Body of pancreas (tissue), 4 donors: ENCODE data around the gene CTIF. TPM values are rescaled to one million over a fixed set of nuclear protein-coding genes. Genes with fewer than 3 reads are reported as not detected.

Experiments used
- ATAC-seq: fragments of 150-250 bp; one replicate; pipeline ENCODE4 v1.9.1; 2016
- DNase-seq, 4 donors: peaks; one replicate each; pipeline ENCODE4 v3.0.0-alpha.2; 2019
- H3K27ac ChIP-seq, 4 donors: fragments of 200-600 bp; sonication (generic); 1 replicate in 3 of 4; 2 replicates in 1 of 4; pipeline versions ENCODE4 v1.5.1 to v1.6.1; 2016 to 2019; ENCODE audit warnings: mild to moderate bottlenecking in 1 of 4, mixed read lengths in 1 of 4, moderate library complexity in 1 of 4
- H3K27me3 ChIP-seq, 2 donors: fragments of 200-600 bp; sonication (generic); one replicate each; pipeline ENCODE4 v1.6.0; 2016; ENCODE audit warnings: mild to moderate bottlenecking in 1 of 2
- H3K36me3 ChIP-seq, 2 donors: fragments of 200-600 bp; sonication (generic); replicated peaks in 1 of 2; 2 replicates each; pipeline ENCODE4 v1.5.1; 2016; ENCODE audit warnings: low read depth in 2 of 2; ENCODE audit not compliant: insufficient read depth in 1 of 2
- H3K4me1 ChIP-seq: fragments of 200-600 bp; sonication (generic); one replicate; pipeline ENCODE4 v1.6.0; 2016
- H3K4me3 ChIP-seq, 2 donors: fragments of 200-600 bp; sonication (generic); 1 replicate in 1 of 2; 2 replicates in 1 of 2; pipeline ENCODE4 v1.5.1; 2016 to 2019
- H3K9me3 ChIP-seq, 3 donors: fragments of 200-600 bp; sonication (generic); 1 replicate in 2 of 3; 2 replicates in 1 of 3; pipeline ENCODE4 v1.5.1; 2016
- POLR2A ChIP-seq, 3 donors: fragments of 450-650 bp; IDR thresholded peaks; one replicate each; pipeline ENCODE4 v1.6.1; 2016; ENCODE audit warnings: antibody characterized with exemption in 3 of 3, mild to moderate bottlenecking in 2 of 3
- WGBS, 2 donors: methylation state at CpG; one replicate each; pipeline ENCODE4 v1.1.5; 2017; 5-methylcytosine and 5-hydroxymethylcytosine counted together
- intact Hi-C: fragments of 100-400 bp; cut with DNase I; formaldehyde crosslinking; loops from one replicate; pipeline ENCODE4 v1.15.1; 2023
- total RNA-seq, 2 donors: library from RNA; depleted of rRNA; stranded (reverse); fragments of >200 nt; gene quantifications; one replicate each; pipeline ENCODE4 v1.1.0, GENCODE V29; 2016
- TF ChIP-seq, protein P1 (sequence below), 7 experiments: fragments of 450-650 bp in 4 of 7; fragments of 200-600 bp in 3 of 7; sonication (generic) in 3 of 7; IDR thresholded peaks; one replicate each; pipeline ENCODE4 v1.5.1; 2016 to 2019; ENCODE audit warnings: antibody characterized with exemption in 7 of 7

CTIF gene
- total RNA-seq, 2 donors from 2014 or later: 18.7 to 24.4 TPM

DNA sequence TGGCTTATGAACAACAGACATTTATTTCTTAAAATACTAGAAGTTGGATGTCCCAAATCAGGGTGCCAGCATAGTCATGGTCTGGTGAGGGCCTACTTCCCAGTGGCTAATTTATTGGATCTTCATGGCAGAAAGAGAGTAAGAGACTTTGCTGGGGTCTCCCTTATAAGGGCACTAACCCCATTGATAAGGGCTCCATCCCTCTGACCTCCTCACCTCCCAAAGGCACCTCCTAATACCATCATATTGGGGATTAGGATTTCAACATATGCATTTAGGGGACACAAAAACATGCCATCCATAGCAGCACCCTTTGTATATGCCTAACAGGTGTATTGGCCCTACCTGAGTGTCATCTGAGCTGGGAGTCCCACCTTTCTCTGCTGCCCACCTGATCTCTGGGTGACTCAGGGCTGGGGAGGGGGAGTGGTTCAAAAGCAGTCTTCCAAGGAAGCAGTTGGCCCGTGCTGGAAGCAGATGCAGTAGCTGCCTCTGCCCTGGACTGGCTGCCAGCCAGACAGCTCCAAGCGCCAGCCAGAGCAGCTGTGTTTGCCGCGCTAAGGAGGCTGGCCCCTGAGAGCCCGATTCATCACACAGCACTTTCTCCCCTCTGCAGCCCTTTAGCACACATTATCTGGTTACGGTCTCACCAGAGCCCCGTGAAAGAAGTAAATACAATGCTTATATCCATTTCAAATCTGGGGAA, 327.4 kb downstream of the CTIF start:
- Histone ChIP-seq H3K4me1 (peaks cover 7% of the 10 kb centered on the region), H3K27me3 (no peaks in the 10 kb centered on the region), H3K4me3 (no peak overlapping the region), H3K36me3 (no peaks in the 10 kb centered on the region), H3K9me3 (no peaks in the 10 kb centered on the region), H3K27ac (no peak overlapping the region)
- intact Hi-C loops: no loop called here
- peak; percentile 87 for ATAC-seq
- peak; percentile 77 to 91 (median 85) for DNase-seq
- WGBS, 2 donors: 15 to 29% methylated on average over 6 to 7 of the region's 7 CpGs
- TF ChIP-seq, protein P1, sequence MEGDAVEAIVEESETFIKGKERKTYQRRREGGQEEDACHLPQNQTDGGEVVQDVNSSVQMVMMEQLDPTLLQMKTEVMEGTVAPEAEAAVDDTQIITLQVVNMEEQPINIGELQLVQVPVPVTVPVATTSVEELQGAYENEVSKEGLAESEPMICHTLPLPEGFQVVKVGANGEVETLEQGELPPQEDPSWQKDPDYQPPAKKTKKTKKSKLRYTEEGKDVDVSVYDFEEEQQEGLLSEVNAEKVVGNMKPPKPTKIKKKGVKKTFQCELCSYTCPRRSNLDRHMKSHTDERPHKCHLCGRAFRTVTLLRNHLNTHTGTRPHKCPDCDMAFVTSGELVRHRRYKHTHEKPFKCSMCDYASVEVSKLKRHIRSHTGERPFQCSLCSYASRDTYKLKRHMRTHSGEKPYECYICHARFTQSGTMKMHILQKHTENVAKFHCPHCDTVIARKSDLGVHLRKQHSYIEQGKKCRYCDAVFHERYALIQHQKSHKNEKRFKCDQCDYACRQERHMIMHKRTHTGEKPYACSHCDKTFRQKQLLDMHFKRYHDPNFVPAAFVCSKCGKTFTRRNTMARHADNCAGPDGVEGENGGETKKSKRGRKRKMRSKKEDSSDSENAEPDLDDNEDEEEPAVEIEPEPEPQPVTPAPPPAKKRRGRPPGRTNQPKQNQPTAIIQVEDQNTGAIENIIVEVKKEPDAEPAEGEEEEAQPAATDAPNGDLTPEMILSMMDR (IDR thresholded peaks at IDR 0.05): no peak
- TF ChIP-seq POLR2A (IDR thresholded peaks at IDR 0.05): no peak

DNA sequence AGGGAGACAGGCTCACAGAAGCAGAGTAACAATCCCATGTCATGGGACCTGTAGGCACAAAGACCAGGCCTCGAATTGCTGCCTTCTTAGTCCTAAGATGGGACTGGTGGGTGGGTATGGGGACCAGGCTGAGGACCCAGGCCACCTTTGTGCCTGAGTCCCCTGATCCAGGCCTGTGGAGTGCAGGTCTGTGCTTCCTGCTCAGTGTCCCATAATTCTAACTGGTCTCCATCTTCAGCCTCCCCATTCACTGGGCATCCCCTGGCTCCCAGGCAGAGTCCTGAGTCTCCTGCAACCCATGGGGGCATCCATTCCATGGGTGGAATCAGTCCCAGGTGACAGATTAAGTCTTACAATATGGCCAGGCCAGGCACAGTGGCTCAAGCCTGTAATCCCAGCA, 328.0 kb downstream of the CTIF start:
- Histone ChIP-seq H3K36me3 (no peaks in the 10 kb centered on the region), H3K27me3 (no peaks in the 10 kb centered on the region), H3K4me3 (no peak overlapping the region), H3K27ac (no peak overlapping the region), H3K4me1 (peaks cover 7% of the 10 kb centered on the region), H3K9me3 (no peaks in the 10 kb centered on the region)
- TF ChIP-seq POLR2A (IDR thresholded peaks at IDR 0.05): no peak
- TF ChIP-seq, protein P1 (IDR thresholded peaks at IDR 0.05): no peak
- intact Hi-C loops: no loop called here
- peak; percentile 6 for ATAC-seq
- WGBS, 2 donors: 38 to 75% methylated on average over 1 of the region's 1 CpG
- DNase-seq: no peak

DNA sequence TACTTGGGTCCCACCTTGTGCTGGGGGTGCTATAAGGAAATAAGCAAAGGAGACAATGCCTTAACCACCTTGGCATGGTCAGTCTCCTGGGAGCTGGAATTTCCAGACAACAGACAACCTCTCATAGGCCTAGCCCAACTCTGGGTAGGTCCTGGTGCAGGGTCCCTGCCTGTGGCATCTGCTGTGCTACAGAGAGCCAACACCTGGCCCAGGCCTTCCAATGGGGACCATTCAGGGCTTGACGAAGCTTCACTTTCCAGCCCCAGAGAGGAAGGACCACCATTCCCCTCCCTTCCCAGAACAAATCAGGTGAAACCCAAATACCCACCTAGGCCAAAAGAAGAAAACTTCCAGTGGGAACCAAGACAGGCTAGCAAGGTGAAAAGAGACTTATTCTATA, 329.1 kb downstream of the CTIF start:
- Histone ChIP-seq H3K27ac (no peak overlapping the region), H3K36me3 (no peaks in the 10 kb centered on the region), H3K27me3 (no peaks in the 10 kb centered on the region), H3K4me3 (no peak overlapping the region), H3K4me1 (peaks cover 7% of the 10 kb centered on the region), H3K9me3 (no peaks in the 10 kb centered on the region)
- TF ChIP-seq, protein P1 (IDR thresholded peaks at IDR 0.05): no peak
- TF ChIP-seq POLR2A (IDR thresholded peaks at IDR 0.05): no peak
- 65 to 88% methylated on average over 1 of the region's 1 CpG for WGBS, 2 donors
- intact Hi-C loops: no loop called here
- ATAC-seq (no peak), DNase-seq (no peak)

DNA sequence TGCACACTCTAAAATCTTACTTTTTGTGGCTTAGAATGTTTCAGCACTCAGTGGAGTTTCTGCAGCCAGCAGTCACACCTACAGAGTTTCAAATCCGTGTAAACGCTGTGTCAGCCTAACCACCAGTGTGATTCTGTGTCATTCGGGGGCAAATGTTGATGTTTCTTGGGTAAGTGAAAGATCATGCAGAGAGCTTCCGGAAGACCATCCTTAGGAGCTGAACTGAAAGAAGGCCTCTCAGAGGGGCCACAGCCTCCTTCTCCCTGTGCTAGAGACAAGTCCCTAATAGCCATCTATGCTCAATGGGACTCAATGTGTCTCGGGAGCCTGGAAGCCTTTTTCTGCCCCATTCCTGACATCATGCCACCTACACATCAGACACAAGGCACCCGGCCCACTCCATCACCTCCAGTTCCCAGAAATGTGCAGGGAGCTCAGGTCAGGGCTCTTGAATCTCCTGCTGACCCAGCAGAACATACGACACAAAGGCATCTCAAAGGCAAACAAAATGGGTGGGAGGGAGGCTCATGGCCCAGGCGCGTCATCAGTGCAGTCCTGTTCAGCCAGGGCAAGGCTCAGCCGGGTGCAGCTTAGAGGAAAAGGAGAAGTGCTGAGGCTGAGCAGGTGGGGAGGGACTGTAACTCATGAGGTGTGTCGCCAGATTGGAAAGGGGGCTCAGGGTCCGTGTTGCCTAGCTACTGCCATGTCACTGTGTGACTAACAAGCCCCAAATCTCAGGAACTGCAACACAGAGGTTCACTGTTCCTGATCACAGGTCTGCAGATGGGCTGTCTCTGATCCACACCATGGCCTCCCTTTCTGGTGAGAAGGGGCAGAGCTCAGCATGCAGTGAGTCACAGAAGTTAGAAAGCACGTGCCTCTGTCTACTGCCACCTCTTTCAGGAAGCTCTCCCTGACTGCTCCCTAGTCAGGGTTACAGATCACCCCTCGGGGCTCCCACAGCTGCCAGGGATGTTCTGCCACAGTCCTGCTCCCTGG, 329.9 kb downstream of the CTIF start:
- intact Hi-C loops: no loop called here
- TF ChIP-seq POLR2A (IDR thresholded peaks at IDR 0.05): no peak
- TF ChIP-seq, protein P1 (IDR thresholded peaks at IDR 0.05): no peak
- Histone ChIP-seq H3K27ac (no peak overlapping the region), H3K4me1 (peaks cover 7% of the 10 kb centered on the region), H3K9me3 (no peaks in the 10 kb centered on the region), H3K27me3 (no peaks in the 10 kb centered on the region), H3K4me3 (no peak overlapping the region), H3K36me3 (no peaks in the 10 kb centered on the region)
- DNase-seq (peak in 1 of 4 donors; percentile 52), ATAC-seq (no peak)
- 63 to 85% methylated on average over 11 to 14 of the region's 14 CpGs for WGBS, 2 donors
